Kidney epithelial cell (primary cell): Measurements from ENCODE around the gene NUP188. TPM values are rescaled to one million over a fixed set of nuclear protein-coding genes. Genes with fewer than 3 reads are reported as not detected.
"Not testable (repeated sequence)": the region's sequence is repeated elsewhere in the genome, so short reads cannot be mapped to it uniquely, and the experiment has no call there.

ENCODE experiments used
- DNase-seq: peaks from one replicate; pipeline ENCODE4 v3.0.0-alpha.2; 2010; ENCODE audit warnings: low read depth
- H3K27me3 ChIP-seq: 2 replicates; pipeline ENCODE4 v1.6.0; 2011; ENCODE audit warnings: low read length; ENCODE audit not compliant: control insufficient read depth, insufficient read depth
- H3K36me3 ChIP-seq: 2 replicates; pipeline ENCODE4 v1.5.1; 2011; ENCODE audit warnings: low read length; ENCODE audit not compliant: control insufficient read depth, insufficient read depth
- H3K4me3 ChIP-seq: 2 replicates; pipeline ENCODE4 v1.5.1; 2011; ENCODE audit warnings: low read depth, mild to moderate bottlenecking, control low read depth, low read length
- total RNA-seq: library from RNA; depleted of rRNA; stranded (reverse); fragments of >200 nt; gene quantifications from 2 replicates; pipeline ENCODE4 v1.2.3, GENCODE V29; 2015
- TF ChIP-seq, protein P1 (sequence below): IDR thresholded peaks from 2 replicates; pipeline ENCODE4 v1.5.1; 2011; ENCODE audit warnings: mild to moderate bottlenecking, moderate library complexity, low read length, control low read depth, inconsistent platforms; ENCODE audit not compliant: insufficient read depth, poor library complexity, severe bottlenecking

Gene NUP188
- total RNA-seq, 1 donor from 2014 or later, result 35.5 TPM

DNA sequence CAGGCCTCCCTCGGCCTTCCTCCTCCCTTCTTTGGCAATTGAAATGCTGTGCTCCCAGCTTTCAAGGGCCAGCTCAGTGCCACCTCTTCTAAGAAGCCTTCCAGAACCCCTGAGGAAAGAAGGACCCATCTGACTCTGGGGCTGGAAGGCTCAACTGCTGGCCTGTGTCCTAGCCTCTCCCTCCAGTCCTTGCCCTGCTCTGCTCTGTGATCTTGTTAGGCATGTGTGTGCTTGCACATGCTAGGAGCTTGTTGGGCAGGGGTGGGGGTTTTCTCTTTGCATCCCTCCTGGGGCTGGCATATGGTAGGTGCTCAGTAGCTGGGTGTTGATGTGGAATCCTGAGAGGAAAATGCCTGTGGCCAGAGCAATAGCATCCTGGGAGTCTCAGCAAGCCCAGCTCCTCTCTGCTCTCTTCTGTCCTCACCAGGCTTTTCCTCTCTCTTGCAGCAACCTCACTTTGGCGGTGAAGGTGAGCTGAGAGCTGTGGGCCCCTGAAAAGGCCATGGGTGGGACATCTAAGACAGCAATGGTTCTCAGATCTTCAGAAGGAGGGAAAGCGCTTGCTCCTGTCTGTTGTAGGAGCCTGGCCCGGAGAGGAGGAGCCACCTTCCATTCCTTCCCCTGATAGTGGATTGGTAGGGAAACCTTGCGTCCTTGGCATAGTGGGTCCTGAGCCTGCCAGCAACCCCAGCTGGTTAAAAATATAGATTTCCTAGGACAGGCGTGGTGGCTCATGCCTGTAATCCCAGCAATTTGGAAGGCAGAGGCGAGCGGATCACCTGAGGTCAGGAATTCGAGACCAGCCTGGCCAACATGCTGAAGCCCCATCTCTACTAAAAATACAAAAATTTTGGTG is 10.0 kb upstream of the NUP188 start:
- peaks cover 2% of the 10 kb centered on the region for H3K36me3 ChIP-seq
- no peaks in the 10 kb centered on the region for H3K27me3 ChIP-seq
- DNase-seq, result no peak
- TF ChIP-seq, protein P1, sequence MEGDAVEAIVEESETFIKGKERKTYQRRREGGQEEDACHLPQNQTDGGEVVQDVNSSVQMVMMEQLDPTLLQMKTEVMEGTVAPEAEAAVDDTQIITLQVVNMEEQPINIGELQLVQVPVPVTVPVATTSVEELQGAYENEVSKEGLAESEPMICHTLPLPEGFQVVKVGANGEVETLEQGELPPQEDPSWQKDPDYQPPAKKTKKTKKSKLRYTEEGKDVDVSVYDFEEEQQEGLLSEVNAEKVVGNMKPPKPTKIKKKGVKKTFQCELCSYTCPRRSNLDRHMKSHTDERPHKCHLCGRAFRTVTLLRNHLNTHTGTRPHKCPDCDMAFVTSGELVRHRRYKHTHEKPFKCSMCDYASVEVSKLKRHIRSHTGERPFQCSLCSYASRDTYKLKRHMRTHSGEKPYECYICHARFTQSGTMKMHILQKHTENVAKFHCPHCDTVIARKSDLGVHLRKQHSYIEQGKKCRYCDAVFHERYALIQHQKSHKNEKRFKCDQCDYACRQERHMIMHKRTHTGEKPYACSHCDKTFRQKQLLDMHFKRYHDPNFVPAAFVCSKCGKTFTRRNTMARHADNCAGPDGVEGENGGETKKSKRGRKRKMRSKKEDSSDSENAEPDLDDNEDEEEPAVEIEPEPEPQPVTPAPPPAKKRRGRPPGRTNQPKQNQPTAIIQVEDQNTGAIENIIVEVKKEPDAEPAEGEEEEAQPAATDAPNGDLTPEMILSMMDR, result no peak
- no peak overlapping the region for H3K4me3 ChIP-seq

DNA sequence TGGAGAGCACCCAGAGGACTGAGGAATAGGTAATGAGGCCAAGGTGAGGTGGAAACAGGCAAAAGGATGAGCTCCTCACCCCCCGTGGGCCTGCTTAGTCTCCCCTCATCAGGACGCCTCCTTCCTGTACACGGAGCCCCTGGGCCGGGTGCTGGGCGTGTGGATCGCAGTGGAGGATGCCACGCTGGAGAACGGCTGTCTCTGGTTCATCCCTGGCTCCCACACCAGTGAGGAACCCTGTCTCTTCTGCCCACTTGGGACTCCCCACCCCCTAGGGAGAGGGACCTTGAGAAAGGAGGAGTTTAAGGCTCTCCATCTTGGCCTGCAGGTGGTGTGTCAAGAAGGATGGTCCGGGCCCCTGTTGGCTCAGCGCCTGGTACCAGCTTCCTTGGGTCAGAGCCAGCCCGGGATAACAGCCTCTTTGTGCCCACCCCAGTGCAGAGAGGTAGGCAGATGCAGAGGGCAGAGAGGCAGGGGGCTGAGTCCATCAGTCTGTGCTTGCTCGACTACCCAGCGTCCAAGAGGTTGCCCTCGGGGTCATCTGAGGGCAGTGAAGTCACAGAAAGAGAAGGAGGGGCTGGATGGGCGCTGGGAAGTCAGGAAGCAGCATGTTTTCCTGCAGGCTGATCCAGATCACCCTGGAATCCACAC is 7.1 kb upstream of the NUP188 start:
- DNase-seq, result no peak
- Histone ChIP-seq H3K36me3 (peaks cover 2% of the 10 kb centered on the region), H3K27me3 (no peaks in the 10 kb centered on the region), H3K4me3 (no peak overlapping the region)
- TF ChIP-seq, protein P1, result no peak

DNA sequence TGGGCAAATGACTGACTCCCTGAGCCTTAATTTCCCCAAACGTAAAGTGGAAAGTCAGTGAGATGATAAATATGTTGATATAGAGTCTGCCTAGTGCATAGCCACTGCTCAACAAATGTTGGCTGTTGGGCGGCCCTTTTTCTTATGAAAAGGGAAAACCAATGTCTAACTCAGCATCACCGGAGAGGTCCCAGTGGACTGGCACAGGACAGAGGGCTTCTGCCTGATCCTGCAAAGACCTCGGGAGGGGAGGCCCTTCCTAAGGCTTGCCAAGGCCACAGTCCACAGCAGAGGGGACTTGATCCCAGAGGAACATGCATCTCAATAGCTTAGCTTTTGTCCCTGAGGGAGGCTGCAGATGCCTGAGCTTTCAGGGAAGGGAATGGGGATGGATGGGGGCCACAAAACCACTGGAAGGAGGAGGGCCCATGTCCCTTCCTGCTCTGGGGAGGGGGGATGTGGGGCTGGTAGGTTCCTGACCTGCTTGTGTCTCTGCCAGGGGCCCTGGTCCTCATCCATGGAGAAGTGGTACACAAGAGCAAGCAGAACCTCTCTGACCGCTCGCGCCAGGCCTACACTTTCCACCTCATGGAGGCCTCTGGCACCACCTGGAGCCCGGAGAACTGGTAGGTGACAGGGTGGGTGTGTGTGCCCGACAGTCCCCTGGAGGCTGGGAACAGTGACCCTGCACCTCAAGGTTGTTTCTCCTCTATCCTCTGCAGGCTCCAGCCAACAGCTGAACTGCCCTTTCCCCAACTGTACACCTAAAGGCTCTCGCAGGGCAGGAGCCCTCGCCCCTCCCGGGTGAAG is 6.3 kb upstream of the NUP188 start:
- no peak overlapping the region for H3K4me3 ChIP-seq
- peaks cover 2% of the 10 kb centered on the region for H3K36me3 ChIP-seq
- no peak for DNase-seq
- TF ChIP-seq, protein P1, result no peak
- no peaks in the 10 kb centered on the region for H3K27me3 ChIP-seq

DNA sequence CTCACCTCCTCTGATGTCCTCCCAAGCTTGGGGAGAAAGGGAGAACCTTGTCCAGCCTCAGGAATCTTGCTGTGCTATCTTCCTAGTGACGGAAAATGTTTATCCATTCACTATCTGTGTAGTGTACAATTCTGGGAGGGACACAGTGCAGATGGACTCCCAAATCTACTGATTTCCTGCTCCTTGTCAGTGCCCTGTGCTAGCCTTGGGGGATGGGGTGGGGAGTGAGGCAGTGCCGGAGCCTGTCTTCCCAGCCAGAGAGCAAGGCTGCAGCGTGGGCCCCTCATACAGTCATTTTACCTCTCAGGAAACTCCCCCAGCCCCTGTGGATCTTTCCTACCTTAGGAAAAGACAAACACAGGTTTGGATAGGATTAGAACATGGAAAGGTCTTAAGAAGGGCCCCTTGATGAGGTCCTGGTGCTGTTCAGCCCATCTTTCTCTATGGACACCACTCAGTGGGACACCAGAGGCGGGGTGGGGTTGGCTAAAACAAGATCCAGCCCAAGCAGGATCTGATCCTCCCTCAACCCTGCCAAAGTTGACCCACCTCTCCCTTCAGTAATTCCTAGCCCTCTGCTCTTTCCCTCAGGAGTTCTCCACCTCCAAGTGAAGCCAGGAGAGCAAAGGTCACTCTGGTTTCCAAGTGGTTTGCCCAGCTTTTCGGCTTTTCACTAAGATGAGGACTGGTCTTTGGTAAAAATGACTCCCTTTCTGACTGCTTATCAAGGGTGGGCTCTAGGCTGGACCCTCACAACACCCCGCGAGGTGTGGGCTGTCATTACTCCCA is 3.5 kb upstream of the NUP188 start:
- TF ChIP-seq, protein P1, result no peak
- Histone ChIP-seq H3K27me3 (no peaks in the 10 kb centered on the region), H3K36me3 (peaks cover 2% of the 10 kb centered on the region), H3K4me3 (no peak overlapping the region)
- DNase-seq, result no peak

DNA sequence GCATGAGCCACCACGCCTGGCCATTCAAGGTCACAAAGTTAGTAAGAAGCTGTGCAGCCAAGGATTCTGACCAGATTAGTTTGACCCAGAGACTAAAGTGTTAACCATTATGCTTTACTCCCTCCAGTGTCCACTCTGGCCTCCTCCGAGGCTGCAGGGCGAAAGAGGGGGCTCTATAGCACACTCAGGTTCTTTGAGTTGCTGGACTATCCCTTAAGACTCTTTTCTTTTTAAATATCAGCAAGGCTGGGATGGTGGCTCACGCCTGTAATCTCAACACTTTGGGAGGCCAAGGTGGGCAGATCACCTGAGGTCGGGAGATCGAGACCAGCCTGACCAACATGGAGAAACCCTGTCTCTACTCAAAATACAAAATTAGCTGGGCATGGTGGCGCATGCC is 2.5 kb upstream of the NUP188 start:
- not testable (repeated sequence) for H3K4me3 ChIP-seq, DNase-seq, H3K27me3 ChIP-seq, H3K36me3 ChIP-seq
